Vagina (tissue), 2 donors: ENCODE results near the gene RAB40C.

ENCODE experiments used
- POLR2A ChIP-seq, 2 donors: fragments of 450-650 bp; IDR thresholded peaks; one replicate each; pipeline ENCODE4 v1.6.1; 2017; ENCODE audit warnings: antibody characterized with exemption in 2 of 2, mild to moderate bottlenecking in 2 of 2, moderate library complexity in 2 of 2
- POLR2AphosphoS5 ChIP-seq, 2 donors: sonication (generic); formaldehyde crosslinking; IDR thresholded peaks; one replicate each; pipeline ENCODE4 v1.9.0; 2017; ENCODE audit warnings: antibody characterized with exemption in 2 of 2, mild to moderate bottlenecking in 2 of 2, low read depth in 1 of 2; ENCODE audit not compliant: insufficient read depth in 1 of 2
- TF ChIP-seq, protein P1 (sequence below), 3 experiments: fragments of 450-650 bp in 2 of 3; fragments of 200-600 bp in 1 of 3; sonication (generic) in 1 of 3; IDR thresholded peaks; one replicate each; pipeline ENCODE4 v1.5.1; 2017 to 2019; ENCODE audit warnings: antibody characterized with exemption in 3 of 3, mild to moderate bottlenecking in 2 of 3, moderate library complexity in 2 of 3

DNA sequence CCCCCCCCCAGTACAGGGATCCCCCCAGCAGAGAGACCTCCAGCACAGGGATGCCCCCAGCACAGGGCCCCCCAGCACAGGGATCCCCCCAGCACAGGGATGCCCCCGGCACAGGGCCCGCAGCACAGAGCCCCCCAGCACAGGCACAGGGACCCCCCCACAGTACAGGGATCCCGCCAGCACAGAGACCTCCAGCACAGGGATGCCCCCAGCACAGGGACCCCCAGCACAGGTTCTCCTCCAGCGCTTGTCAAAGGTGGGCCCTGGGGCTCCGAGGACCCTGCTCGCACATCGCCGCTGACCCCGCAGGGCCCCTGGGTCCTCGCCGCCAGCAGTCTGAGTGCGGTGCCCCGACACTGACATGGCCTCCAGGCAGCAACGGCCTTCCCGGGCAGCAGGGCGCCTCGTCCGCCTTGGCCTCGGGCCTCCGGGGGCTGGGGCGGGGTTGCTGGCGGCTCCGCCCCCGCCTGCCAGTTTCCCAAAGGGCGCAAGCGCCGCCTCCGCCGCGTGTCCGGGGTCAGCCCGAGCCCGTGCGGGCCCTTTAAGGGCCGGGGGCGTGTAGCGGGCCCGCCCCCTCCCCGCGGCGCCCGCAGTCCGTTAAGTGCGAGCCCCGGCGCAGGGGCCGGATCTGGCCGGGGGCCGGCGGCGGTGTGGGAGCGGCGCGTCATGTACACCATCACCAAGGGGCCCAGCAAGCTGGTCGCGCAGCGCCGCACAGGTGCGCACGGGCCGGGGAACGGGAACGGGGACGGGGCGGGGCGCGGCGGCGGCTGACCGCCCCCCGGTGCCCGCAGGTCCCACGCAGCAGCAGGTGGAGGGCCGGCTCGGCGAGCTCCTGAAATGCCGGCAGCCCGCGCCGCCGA lies 51.7 kb downstream of the RAB40C start, which contains the start of gene MCRIP2:
- TF ChIP-seq, protein P1, sequence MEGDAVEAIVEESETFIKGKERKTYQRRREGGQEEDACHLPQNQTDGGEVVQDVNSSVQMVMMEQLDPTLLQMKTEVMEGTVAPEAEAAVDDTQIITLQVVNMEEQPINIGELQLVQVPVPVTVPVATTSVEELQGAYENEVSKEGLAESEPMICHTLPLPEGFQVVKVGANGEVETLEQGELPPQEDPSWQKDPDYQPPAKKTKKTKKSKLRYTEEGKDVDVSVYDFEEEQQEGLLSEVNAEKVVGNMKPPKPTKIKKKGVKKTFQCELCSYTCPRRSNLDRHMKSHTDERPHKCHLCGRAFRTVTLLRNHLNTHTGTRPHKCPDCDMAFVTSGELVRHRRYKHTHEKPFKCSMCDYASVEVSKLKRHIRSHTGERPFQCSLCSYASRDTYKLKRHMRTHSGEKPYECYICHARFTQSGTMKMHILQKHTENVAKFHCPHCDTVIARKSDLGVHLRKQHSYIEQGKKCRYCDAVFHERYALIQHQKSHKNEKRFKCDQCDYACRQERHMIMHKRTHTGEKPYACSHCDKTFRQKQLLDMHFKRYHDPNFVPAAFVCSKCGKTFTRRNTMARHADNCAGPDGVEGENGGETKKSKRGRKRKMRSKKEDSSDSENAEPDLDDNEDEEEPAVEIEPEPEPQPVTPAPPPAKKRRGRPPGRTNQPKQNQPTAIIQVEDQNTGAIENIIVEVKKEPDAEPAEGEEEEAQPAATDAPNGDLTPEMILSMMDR (IDR thresholded peaks at IDR 0.05) = no peak
- TF ChIP-seq POLR2AphosphoS5 (IDR thresholded peaks at IDR 0.05; ENCODE audit: insufficient read depth in 1 of 2, low read depth in 1 of 2) (peak in 1 of 2 donors; percentile 52), POLR2A (IDR thresholded peaks at IDR 0.05) (peak in 1 of 2 donors; percentile 23)
